GM12873 (cell line): ENCODE measurements around the gene STUM.

Source experiments
- CTCF ChIP-seq: IDR thresholded peaks from 2 replicates; pipeline ENCODE4 v1.5.1; 2012; ENCODE audit warnings: low read depth, mild to moderate bottlenecking, moderate library complexity, low read length, control low read depth; ENCODE audit not compliant: insufficient read depth; ENCODE audit errors: missing control alignments

Gene STUM

GRCh38 chr1:226519135-226519534, 29.4 kb upstream of the STUM start:
- no peak for TF ChIP-seq CTCF

- TF ChIP-seq CTCF: no peak
Measured at GRCh38 chr1:226519716-226520598, 28.6 kb upstream of the STUM start.

- no peak for TF ChIP-seq CTCF
Measured at GRCh38 chr1:226520640-226521355, 27.8 kb upstream of the STUM start.

DNA sequence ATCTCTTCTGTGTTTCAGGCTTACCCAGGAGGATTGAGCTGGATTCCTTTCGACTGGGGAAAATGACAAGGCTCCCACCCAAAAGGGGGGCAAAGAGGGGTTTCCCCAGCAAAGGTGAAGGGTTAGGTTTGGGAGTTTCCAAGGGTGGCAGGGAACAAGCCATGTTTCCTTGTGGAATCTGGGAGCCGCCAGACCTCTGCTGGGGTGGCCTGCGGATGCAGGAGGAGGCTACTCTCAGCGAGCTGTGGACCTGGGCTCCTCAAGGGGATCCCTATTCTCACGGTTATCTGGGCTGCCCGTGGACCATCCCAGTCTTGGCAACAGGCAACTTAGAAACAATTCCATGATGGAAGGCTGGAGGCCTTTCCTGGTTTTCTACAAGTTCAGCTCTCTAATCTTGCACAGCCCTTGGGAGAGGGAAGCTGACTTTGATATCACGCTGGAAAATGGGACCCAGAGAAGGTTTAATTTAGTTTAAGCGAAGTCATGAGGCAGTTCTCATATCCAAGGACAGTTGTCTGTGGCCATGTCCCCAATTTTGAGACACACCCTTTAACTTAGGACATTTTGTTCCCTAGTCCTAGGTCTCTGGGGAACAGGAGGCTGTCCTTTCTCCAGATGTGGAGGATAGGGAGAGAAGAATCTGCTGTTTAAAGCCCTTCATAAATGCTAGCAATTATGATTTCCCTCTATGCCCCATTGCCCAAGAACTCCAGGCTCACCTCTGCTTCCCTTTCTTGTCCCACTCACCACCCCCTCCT, 24.7 kb upstream of the STUM start:
- no peak for TF ChIP-seq CTCF

- no peak for TF ChIP-seq CTCF
Measured at GRCh38 chr1:226524547-226524946, 24.0 kb upstream of the STUM start.

- TF ChIP-seq CTCF: no peak
Measured at GRCh38 chr1:226525750-226526149, 22.8 kb upstream of the STUM start.
